Activated naive CD8-positive, alpha-beta T cell treated with anti-CD3 and anti-CD28 coated beads for 36 hours (primary cell): ENCODE measurements around the gene AGBL1. TPM values are rescaled to one million over a fixed set of nuclear protein-coding genes. Genes with fewer than 3 reads are reported as not detected.

Experiments used
- DNase-seq: peaks from one replicate; pipeline ENCODE4 v3.0.0; 2021
- H3K27ac Mint-ChIP-seq: one replicate; pipeline ENCODE4 v1.8.0; 2022; ENCODE audit warnings: mild to moderate bottlenecking, moderate library complexity, mixed read lengths
- H3K27me3 Mint-ChIP-seq: one replicate; pipeline ENCODE4 v1.8.0; 2022; ENCODE audit warnings: mild to moderate bottlenecking, mixed read lengths
- H3K36me3 Mint-ChIP-seq: one replicate; pipeline ENCODE4 v1.8.0; 2021; ENCODE audit warnings: mild to moderate bottlenecking, mixed read lengths
- H3K4me1 Mint-ChIP-seq: one replicate; pipeline ENCODE4 v1.8.0; 2021; ENCODE audit warnings: mixed read lengths
- H3K4me3 Mint-ChIP-seq: one replicate; pipeline ENCODE4 v1.8.0; 2022; ENCODE audit warnings: mild to moderate bottlenecking, moderate library complexity, mixed read lengths
- H3K9me3 Mint-ChIP-seq: one replicate; pipeline ENCODE4 v1.8.0; 2022; ENCODE audit warnings: mixed read lengths
- total RNA-seq, 2 experiments: library from RNA; stranded (reverse); gene quantifications; one replicate each; pipeline ENCODE4 v1.2.3, GENCODE V29; 2021

AGBL1 gene
- total RNA-seq, 2 experiments from 2014 or later: not detected

DNA sequence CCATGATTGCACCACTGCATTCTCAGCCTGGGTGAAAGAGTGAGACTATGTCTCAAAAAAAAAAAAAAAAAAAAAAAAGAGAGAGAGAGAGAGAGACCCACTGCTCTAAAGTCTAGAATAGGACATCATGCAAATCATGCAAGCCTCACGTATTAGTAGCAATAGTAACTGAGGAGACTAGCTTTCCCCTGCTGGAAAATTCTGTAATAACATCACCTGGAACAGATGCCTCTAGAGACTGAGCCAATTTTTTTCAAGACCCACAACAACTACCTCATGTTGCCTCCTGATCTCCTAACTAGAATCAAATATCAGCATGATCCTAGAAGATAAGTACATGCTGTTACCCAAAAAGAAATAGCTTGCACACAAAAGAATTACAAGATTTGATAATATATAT lies 461.9 kb downstream of the AGBL1 start:
- Mint-ChIP-seq H3K4me1 (no peaks in the 10 kb centered on the region), H3K27me3 (no peaks in the 10 kb centered on the region), H3K9me3 (no peaks in the 10 kb centered on the region), H3K36me3 (no peaks in the 10 kb centered on the region), H3K27ac (no peak overlapping the region), H3K4me3 (no peak overlapping the region)
- DNase-seq: no peak

DNA sequence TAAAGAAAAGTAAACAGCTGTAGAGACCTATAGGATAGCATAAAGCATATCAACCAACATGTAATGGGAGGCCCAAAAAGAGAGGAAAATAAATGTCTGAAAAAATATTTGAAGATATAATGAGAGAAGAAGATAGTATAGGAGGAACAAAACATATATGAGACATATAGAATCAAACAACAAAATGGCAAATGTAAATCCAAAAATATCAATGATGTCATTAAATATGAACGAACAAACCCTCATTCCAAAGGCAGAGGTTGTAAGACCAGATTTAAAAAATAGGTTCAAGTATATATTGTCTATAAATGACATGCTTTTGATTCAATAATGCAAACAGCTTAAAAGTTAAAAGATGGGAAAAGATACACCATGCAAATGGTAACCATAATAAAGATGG lies 470.4 kb downstream of the AGBL1 start:
- DNase-seq: no peak
- no peaks in the 10 kb centered on the region for H3K9me3 Mint-ChIP-seq
- no peaks in the 10 kb centered on the region for H3K36me3 Mint-ChIP-seq
- H3K27ac Mint-ChIP-seq: no peak overlapping the region
- no peak overlapping the region for H3K4me3 Mint-ChIP-seq
- no peaks in the 10 kb centered on the region for H3K4me1 Mint-ChIP-seq
- H3K27me3 Mint-ChIP-seq: no peaks in the 10 kb centered on the region

DNA sequence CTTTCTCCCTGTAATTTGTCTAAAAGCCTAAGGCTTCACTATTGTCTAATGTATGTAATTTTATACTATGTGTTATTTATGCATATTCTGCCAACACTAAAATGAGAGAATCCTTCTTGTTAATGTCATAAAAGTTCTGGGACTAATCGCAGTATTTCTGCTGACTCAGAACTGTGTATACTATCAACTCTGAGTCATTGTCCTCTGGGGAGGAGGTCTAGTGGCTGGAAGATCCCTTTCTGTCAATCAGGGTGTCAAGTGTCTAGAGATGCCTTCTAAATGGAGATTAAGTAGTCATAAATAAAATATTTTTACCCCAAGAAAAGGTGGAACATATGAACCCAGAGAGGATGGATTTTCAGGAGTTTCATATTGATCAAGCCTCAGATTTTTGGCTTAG lies 473.4 kb downstream of the AGBL1 start:
- H3K4me1 Mint-ChIP-seq: no peaks in the 10 kb centered on the region
- no peak overlapping the region for H3K4me3 Mint-ChIP-seq
- no peak overlapping the region for H3K27ac Mint-ChIP-seq
- DNase-seq: no peak
- H3K36me3 Mint-ChIP-seq: no peaks in the 10 kb centered on the region
- H3K27me3 Mint-ChIP-seq: no peaks in the 10 kb centered on the region
- H3K9me3 Mint-ChIP-seq: no peaks in the 10 kb centered on the region

DNA sequence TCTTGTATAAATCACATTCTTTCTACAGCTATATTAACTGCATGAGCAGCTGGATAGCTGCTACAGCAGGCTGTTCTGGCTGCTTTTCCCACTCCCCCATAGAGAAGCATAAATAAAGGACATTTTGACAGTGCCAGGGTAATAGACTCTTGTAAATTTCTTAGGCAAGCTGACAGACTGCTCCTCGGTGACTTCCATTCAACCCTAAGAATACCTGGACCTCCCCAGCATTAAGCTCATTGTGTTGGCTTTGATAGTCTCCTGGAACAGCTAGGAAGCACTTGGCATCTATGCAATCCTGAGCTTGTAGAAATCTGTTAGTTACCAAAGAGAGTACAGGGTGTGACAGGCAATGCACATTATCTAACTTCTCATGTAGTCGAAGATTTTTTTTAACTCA lies 475.4 kb downstream of the AGBL1 start:
- Mint-ChIP-seq H3K27me3 (no peaks in the 10 kb centered on the region), H3K36me3 (no peaks in the 10 kb centered on the region), H3K27ac (no peak overlapping the region), H3K4me3 (no peak overlapping the region), H3K4me1 (no peaks in the 10 kb centered on the region), H3K9me3 (no peaks in the 10 kb centered on the region)
- no peak for DNase-seq

DNA sequence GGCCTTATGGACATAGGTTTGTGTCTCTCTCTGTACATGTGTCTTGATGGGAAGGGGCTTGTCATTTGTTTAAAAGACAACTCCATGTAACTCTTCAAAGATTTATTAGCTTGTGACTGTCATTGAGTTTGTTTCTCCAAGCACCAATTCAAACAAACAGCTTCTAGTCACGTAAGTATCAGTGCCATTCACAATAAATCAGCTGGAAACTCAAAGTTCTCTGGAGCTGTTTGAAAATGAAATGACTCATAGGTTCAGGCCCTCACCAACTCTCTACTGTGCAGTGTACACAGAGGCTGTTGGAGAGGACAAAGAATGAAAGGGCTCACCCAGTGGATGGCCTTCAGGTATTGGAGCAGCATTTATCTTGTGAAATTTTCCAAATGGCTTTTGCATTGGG lies 476.3 kb downstream of the AGBL1 start:
- Mint-ChIP-seq H3K27ac (no peak overlapping the region), H3K4me1 (no peaks in the 10 kb centered on the region), H3K4me3 (no peak overlapping the region), H3K27me3 (no peaks in the 10 kb centered on the region), H3K36me3 (no peaks in the 10 kb centered on the region), H3K9me3 (no peaks in the 10 kb centered on the region)
- DNase-seq: no peak

DNA sequence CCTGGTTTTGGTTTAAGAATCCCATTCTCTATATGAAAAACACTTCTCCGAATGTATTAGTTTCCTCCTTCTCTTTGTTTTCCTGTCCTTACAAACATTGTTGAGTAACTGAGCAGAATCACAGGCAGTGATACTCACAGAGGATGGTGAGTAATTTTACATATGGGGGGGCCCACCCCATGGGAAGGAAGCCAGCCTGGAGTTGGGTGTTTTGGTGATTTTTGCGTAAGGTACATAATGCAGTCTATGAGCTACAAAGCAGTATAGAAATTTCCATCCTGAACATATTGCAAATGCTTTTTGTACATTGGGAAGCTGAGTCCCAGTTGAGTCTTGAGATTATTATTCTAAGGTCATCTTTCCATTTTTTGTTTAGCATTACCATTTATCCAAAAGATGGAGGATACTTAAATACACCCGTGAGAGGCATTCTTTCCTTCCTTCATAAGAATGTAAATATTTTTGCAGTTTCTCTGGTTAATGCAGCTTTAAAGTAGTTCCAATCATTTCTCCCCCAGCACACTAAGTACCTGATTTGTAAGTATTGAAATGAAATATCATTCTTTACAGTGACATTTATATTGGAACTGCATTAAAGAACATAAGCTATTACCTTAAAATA lies 476.8 kb downstream of the AGBL1 start:
- no peaks in the 10 kb centered on the region for H3K4me1 Mint-ChIP-seq
- H3K27ac Mint-ChIP-seq: no peak overlapping the region
- no peak for DNase-seq
- no peaks in the 10 kb centered on the region for H3K36me3 Mint-ChIP-seq
- no peaks in the 10 kb centered on the region for H3K27me3 Mint-ChIP-seq
- H3K9me3 Mint-ChIP-seq: peaks cover 2% of the 10 kb centered on the region
- H3K4me3 Mint-ChIP-seq: no peak overlapping the region

DNA sequence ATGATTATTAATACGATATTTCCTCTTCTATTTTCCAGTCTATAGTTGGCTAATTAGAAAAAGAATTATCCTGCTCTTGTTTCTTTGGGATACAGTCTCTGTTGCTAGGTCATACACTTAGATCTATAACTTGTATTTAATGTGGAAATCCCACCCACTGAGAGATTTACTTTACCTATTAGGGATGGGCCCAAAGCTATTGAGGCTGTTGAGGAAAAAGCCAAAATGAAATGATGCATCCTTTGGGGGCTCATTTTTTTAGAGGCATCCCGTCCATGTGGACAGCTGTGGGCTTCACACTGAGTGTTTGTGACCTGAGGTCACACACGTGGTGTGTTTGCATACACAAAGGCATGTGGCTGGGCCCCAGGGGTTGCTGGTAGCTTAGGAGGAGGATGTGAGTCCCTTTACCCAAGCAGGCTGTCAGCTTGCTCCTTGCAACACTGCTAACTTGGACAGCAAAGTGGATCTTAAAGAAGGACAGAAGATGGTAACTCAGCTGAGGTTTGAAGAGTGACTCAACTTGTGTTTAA lies 477.4 kb downstream of the AGBL1 start:
- no peaks in the 10 kb centered on the region for H3K4me1 Mint-ChIP-seq
- no peaks in the 10 kb centered on the region for H3K36me3 Mint-ChIP-seq
- H3K27me3 Mint-ChIP-seq: no peaks in the 10 kb centered on the region
- H3K27ac Mint-ChIP-seq: no peak overlapping the region
- peaks cover 3% of the 10 kb centered on the region for H3K9me3 Mint-ChIP-seq
- H3K4me3 Mint-ChIP-seq: no peak overlapping the region
- no peak for DNase-seq

DNA sequence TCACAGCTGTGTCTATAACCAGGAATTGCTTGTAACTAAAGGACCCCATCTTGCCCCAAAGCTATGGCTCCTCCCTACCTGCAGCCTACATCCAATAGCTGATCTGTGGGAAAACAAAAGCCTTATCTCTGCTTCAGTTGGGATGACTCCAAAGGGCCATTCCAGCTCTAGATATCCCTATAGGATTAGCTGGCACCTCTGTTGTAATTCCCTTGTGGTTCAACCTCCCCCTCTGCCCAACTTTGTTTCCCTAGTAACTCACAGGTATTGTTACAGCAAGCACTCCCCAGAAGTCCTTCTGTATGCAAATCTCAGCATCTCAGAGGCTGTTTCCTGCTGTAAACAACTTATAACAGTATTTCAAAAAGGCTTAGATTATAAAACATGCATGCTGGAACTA lies 478.6 kb downstream of the AGBL1 start:
- DNase-seq: no peak
- no peak overlapping the region for H3K4me3 Mint-ChIP-seq
- H3K9me3 Mint-ChIP-seq: peaks cover 10% of the 10 kb centered on the region
- no peaks in the 10 kb centered on the region for H3K4me1 Mint-ChIP-seq
- no peaks in the 10 kb centered on the region for H3K36me3 Mint-ChIP-seq
- no peaks in the 10 kb centered on the region for H3K27me3 Mint-ChIP-seq
- no peak overlapping the region for H3K27ac Mint-ChIP-seq

DNA sequence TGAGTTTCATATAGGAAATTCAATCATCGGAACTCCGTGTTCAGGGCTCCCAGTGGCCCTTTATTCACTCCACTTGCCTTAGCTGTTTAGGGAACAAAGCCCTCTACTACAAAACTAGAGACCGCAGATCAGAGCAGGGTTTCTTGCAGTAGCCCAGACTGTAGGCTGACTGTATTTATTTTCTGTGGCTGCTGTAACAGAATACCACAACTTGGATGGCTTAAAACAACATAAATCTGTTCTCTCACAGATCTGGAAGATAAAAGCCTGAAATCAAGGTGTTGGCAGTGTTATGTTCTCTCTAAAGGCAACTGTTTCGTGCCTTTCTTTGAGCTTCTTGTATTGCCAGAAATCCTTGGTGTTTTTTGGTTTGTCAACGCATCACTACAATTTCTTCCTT lies 479.0 kb downstream of the AGBL1 start:
- H3K36me3 Mint-ChIP-seq: no peaks in the 10 kb centered on the region
- H3K9me3 Mint-ChIP-seq: peaks cover 13% of the 10 kb centered on the region

DNA sequence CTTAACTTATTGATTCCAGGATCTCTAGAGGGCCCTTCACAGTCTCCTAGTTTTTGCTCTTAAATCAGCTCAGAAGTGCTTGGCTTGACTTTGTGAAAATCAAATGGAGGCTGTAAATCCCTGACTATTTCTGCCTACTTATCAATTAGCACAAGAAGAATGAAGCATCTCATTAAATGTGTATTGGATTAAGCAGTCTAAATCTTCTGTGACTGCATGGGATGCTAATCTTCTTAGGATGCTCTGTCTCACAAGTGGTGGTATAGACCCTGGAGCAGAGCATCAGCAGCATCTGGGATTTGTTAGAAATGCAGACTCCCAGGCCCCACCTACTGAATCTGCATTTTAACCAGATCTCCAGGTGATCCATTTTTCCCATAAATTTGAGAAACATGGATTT lies 488.7 kb downstream of the AGBL1 start:
- Mint-ChIP-seq H3K9me3 (peaks cover 14% of the 10 kb centered on the region), H3K36me3 (peaks cover 2% of the 10 kb centered on the region), H3K4me1 (no peaks in the 10 kb centered on the region), H3K4me3 (no peak overlapping the region), H3K27me3 (no peaks in the 10 kb centered on the region), H3K27ac (no peak overlapping the region)
- DNase-seq: no peak

More for the DNA sequence above, 479.0 kb downstream of the AGBL1 start:
- no peak overlapping the region for H3K4me3 Mint-ChIP-seq
- H3K4me1 Mint-ChIP-seq: no peaks in the 10 kb centered on the region
- no peak for DNase-seq
- no peaks in the 10 kb centered on the region for H3K27me3 Mint-ChIP-seq
- H3K27ac Mint-ChIP-seq: no peak overlapping the region

DNA sequence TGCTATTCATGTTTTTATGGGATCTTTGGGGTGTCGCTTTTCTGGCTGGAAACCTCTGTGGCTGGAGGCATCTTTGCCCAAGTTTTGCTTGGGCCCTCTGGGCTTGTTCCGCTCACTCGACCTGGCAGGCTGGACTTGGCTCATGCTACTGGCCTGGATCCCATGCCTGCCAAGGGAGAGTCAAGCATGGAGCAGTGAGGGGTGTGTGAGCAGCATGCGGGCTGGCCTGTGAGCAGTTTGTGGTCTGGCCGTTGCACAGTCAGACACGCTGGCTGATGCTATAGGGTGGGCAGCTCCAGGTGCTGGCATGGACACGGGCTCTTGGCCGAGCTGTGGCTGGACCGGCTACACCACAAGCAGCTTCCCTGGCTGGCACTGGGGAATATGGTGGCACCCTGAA lies 491.1 kb downstream of the AGBL1 start:
- DNase-seq: no peak
- no peaks in the 10 kb centered on the region for H3K27me3 Mint-ChIP-seq
- H3K9me3 Mint-ChIP-seq: peaks cover 5% of the 10 kb centered on the region
- no peaks in the 10 kb centered on the region for H3K36me3 Mint-ChIP-seq
- no peak overlapping the region for H3K4me3 Mint-ChIP-seq
- H3K27ac Mint-ChIP-seq: no peak overlapping the region
- H3K4me1 Mint-ChIP-seq: peaks cover 2% of the 10 kb centered on the region

DNA sequence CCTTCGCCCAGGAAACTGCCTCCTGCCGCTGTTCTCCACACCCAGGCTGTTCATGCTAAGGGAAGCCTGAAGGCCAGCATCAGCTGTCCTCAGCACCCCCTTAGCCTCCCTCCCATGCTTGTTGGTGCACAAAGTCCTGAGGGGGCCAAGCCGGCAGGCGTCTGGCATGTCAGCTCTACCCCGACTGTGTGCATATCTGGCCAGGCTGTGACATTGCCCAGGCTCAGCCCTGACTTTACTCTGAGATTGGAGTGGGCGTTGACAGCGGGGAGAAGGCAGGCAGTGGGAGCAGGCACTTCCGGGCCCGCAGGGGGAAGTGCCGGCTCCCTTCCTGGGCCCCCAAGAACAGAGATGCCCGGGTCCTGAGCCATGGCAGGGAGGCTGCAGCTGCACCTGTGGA lies 492.2 kb downstream of the AGBL1 start:
- Mint-ChIP-seq H3K4me1 (peaks cover 2% of the 10 kb centered on the region), H3K36me3 (peaks cover 2% of the 10 kb centered on the region), H3K9me3 (peaks cover 7% of the 10 kb centered on the region), H3K27me3 (no peaks in the 10 kb centered on the region), H3K27ac (no peak overlapping the region), H3K4me3 (no peak overlapping the region)
- DNase-seq: no peak

DNA sequence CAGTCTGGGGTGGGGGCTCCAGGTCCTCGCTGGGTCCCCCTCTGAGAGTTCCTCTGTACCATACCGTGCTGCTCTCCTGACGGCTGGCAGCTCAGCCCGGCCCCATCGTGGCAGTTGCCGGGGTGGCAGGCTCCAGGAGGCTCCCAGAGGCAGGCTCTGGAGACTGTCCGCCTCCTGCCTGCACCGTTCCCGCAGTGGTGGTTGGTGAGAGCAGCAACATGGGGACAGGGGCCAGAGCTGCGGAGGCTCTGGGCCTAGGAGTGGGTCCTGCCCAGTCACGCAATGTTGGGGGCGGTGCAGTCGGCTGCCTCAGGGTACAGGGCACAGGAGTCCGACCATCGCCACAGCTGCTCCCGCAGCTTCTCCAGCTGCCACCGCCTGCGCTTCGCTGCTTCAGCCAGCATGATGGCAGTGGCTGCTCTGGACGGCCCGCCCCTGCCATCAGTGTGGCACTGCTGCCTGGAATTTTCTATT lies 492.7 kb downstream of the AGBL1 start:
- Mint-ChIP-seq H3K4me3 (no peak overlapping the region), H3K36me3 (peaks cover 2% of the 10 kb centered on the region), H3K9me3 (peaks cover 7% of the 10 kb centered on the region), H3K27me3 (no peaks in the 10 kb centered on the region), H3K27ac (no peak overlapping the region), H3K4me1 (peaks cover 2% of the 10 kb centered on the region)
- no peak for DNase-seq

DNA sequence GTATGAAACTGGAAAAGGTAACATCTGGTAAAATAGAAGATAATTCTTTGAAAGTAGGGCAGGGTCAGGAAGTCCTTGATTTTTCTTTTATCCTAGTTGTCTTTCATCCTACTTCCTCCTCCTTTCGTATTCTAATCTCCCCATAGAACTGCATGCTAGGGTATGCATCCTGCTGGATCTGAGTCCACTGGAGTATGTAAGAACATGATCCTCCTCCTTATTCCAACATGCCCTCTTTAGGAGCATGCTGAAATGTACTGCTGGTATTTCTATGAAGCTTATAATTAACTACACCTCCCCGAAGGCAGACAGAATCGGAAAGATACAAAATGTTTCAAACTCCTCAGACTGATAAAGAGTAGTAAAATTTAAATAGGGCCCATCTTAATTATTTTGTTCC lies 493.8 kb downstream of the AGBL1 start:
- peaks cover 7% of the 10 kb centered on the region for H3K9me3 Mint-ChIP-seq
- H3K27ac Mint-ChIP-seq: no peak overlapping the region
- no peak overlapping the region for H3K4me3 Mint-ChIP-seq
- H3K36me3 Mint-ChIP-seq: peaks cover 2% of the 10 kb centered on the region
- no peak for DNase-seq
- peaks cover 2% of the 10 kb centered on the region for H3K4me1 Mint-ChIP-seq
- no peaks in the 10 kb centered on the region for H3K27me3 Mint-ChIP-seq

DNA sequence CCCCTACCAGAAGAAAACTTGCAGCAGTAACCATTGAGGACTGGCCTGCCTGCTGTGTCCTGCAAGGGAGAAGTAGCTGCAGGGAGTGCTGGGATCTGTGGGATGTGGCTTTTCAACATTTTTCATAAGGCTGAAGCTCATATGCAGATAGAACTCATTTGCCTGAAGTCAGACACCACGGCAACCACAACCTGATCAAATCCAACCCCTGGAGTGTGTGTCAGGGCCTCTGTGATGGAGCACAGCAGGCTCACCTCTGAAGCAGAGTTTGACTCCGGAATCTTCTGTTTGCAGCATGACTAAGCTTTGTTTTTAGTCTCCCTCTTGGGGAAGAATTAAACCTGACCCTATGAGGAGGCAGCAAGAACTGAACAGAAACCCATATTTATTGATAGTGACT lies 508.7 kb downstream of the AGBL1 start:
- Mint-ChIP-seq H3K27me3 (no peaks in the 10 kb centered on the region), H3K36me3 (no peaks in the 10 kb centered on the region), H3K4me3 (no peak overlapping the region), H3K9me3 (peaks cover 5% of the 10 kb centered on the region), H3K4me1 (no peaks in the 10 kb centered on the region), H3K27ac (no peak overlapping the region)
- no peak for DNase-seq

DNA sequence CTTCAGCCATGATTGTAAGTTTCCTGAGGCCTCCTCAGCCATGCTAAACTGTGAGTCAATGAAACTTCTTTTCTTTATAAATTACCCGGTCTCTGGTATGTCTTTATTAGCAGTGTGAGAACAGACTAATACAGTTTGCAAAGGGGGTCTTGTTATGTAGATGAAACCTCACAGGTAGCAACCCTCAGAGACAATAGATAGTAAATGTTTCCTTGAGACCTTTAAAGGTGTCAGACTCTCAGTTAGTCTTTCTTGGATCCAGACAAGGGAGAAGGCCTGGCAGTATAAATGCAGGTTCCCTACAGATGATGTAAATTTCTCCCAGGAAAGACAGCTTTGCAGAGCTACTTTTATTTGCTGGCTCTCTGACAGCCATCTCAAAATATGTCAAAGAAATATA lies 510.8 kb downstream of the AGBL1 start:
- Mint-ChIP-seq H3K27ac (no peak overlapping the region), H3K4me3 (no peak overlapping the region), H3K27me3 (no peaks in the 10 kb centered on the region), H3K4me1 (no peaks in the 10 kb centered on the region), H3K36me3 (no peaks in the 10 kb centered on the region), H3K9me3 (peaks cover 5% of the 10 kb centered on the region)
- no peak for DNase-seq
